HL-60 (cell line): ENCODE data around the gene SFPQ.

Experiments
- CTCF ChIP-seq: IDR thresholded peaks from one replicate; pipeline ENCODE4 v1.5.1; 2011; ENCODE audit warnings: low read length, control low read depth, inconsistent platforms; ENCODE audit not compliant: insufficient read depth
- GABPA ChIP-seq: IDR thresholded peaks from 2 replicates; pipeline ENCODE4 v1.6.1; 2012; ENCODE audit warnings: low read depth
- POLR2AphosphoS5 ChIP-seq: IDR thresholded peaks from 2 replicates; pipeline ENCODE4 v1.6.1; 2012; ENCODE audit warnings: low read depth
- REST ChIP-seq: IDR thresholded peaks from 2 replicates; pipeline ENCODE4 v1.6.1; 2012; ENCODE audit warnings: low read depth; ENCODE audit not compliant: insufficient replicate concordance

- TF ChIP-seq CTCF (no peak), POLR2AphosphoS5 (no peak), REST (no peak), GABPA (no peak)
Measured at GRCh38 chr1:35222322-35223083, 29.6 kb upstream of the SFPQ start.
